ENCODE data around the gene EXOG. TPM values are rescaled to one million over a fixed set of nuclear protein-coding genes. Genes with fewer than 3 reads are reported as not detected.
A peak's percentile ranks its signal among the peaks of the same experiment; 100 is the strongest.

The EXOG gene, protein sequence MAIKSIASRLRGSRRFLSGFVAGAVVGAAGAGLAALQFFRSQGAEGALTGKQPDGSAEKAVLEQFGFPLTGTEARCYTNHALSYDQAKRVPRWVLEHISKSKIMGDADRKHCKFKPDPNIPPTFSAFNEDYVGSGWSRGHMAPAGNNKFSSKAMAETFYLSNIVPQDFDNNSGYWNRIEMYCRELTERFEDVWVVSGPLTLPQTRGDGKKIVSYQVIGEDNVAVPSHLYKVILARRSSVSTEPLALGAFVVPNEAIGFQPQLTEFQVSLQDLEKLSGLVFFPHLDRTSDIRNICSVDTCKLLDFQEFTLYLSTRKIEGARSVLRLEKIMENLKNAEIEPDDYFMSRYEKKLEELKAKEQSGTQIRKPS
- total RNA-seq, result 1 to 10 TPM; 2.7 to 5.3 (median 3.9) TPM
- long read RNA-seq, result 0 reads

DNA sequence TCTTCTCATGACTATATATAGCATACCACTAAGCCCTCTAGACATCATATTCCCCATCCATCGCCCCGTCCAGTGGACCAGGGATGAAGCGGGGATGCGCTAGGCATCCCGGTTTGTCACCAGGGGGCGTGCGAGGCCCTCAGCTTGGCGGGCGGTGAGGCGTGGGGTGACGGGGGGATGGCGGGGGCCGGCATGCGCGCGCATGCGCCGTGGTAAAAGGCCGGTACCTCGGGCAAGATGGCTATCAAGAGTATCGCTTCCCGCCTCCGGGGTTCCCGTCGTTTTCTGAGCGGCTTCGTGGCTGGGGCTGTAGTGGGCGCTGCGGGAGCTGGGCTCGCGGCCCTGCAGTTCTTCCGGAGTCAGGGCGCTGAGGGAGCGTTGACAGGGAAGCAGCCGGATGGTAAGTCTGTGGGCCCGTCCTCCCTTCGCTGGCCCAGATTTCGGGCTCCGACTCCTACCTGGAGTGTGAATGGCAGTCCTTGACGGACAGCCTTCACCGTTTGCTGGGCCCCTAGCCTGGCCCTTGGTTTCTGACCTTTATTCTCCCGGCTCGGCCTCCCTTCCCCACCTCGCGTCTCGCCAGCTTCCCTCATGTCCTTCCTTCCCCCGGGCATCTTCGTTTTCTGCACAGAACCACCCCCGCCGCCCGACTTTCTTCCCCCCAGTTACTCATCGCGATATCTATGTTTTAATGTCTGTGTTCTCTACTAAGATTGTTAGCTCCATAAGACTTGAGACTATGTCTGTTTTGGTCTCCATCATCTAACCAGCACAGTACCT is at the start of gene EXOG:
Gene EXOG (plus strand): TSS at position 210 of the 780 bp plus-strand sequence. CDS start 28 bp downstream, at position 238.
- H3K27ac ChIP-seq, result peak within 1 kb of the TSS in 2 of 3 donors; percentile 6 to 35
- DNase-seq (peak; percentile 95 to 96 (median 96)), ATAC-seq (peak; percentile 99 to 100 (median 99))
- 0% methylated on average over 24 of the region's 53 CpGs for WGBS (ENCODE audit: insufficient coverage, low coverage, low lambda C conversion rate, missing lambda C conversion rate)
- no peaks in the 10 kb centered on the region for H3K36me3 ChIP-seq
- H3K4me3 ChIP-seq, result peak within 1 kb of the TSS; percentile 57 to 87 (median 83)
- peaks cover 0 to 4% (median 0%) of the 10 kb centered on the region in 4 donors for H3K4me1 ChIP-seq
- TF ChIP-seq, protein P1, sequence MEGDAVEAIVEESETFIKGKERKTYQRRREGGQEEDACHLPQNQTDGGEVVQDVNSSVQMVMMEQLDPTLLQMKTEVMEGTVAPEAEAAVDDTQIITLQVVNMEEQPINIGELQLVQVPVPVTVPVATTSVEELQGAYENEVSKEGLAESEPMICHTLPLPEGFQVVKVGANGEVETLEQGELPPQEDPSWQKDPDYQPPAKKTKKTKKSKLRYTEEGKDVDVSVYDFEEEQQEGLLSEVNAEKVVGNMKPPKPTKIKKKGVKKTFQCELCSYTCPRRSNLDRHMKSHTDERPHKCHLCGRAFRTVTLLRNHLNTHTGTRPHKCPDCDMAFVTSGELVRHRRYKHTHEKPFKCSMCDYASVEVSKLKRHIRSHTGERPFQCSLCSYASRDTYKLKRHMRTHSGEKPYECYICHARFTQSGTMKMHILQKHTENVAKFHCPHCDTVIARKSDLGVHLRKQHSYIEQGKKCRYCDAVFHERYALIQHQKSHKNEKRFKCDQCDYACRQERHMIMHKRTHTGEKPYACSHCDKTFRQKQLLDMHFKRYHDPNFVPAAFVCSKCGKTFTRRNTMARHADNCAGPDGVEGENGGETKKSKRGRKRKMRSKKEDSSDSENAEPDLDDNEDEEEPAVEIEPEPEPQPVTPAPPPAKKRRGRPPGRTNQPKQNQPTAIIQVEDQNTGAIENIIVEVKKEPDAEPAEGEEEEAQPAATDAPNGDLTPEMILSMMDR (IDR thresholded peaks at IDR 0.05), result peak; percentile 68 to 90 (median 88)
- no peak for TF ChIP-seq POLR2A (IDR thresholded peaks at IDR 0.05)
- no peaks in the 10 kb centered on the region for H3K9me3 ChIP-seq
- H3K27me3 ChIP-seq, result no peaks in the 10 kb centered on the region
- intact Hi-C loops (cut with DNase I), result no loop called here

DNA sequence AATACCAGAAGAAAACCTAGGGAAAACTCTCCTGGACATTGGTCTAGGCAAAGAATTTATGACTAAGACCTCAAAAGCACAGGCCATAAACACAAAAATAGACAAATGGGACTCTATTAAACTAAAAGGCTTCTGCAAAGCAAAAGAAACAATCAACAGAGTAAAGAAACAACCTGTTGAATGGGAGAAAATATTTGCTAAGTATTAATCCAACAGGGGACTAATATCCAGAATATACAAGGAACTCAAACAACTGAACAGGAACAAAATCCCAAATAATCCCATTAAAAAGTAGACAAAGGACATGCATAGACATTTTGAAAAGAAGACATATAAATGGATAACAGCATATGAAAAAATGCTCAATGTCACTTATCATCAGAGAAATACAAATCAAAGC is 49.3 kb upstream of the EXOG start:
- Histone ChIP-seq H3K27ac (no peak overlapping the region), H3K36me3 (no peaks in the 10 kb centered on the region), H3K27me3 (no peaks in the 10 kb centered on the region), H3K4me3 (no peak overlapping the region), H3K4me1 (peaks cover 0 to 15% (median 0%) of the 10 kb centered on the region in 4 donors), H3K9me3 (no peaks in the 10 kb centered on the region)
- ATAC-seq (no peak), DNase-seq (no peak)
- TF ChIP-seq, protein P1 (IDR thresholded peaks at IDR 0.05), result no peak
- no peak for TF ChIP-seq POLR2A (IDR thresholded peaks at IDR 0.05)
- intact Hi-C loops (cut with DNase I), result no loop called here

DNA sequence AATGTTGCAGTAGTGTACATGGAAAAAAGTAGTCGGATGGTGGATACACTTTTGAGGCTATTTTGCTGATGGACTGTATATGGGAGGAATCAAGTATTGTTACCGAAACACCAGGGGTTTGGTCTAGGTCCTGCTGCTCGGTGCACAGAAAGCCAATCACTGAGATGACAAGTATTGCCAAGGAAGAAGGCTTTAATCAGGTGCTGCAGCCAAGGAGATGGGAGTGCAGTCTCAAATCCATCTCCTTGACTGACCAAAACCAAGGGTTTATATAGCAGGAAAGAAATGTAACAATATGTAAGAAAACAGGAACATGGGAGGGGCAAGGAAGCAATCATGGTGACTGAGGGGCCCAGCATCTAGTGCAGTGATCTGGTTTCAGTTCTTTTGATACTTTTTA is 45.3 kb upstream of the EXOG start:
- Histone ChIP-seq H3K27ac (no peak overlapping the region), H3K9me3 (no peaks in the 10 kb centered on the region), H3K4me3 (no peak overlapping the region), H3K36me3 (no peaks in the 10 kb centered on the region), H3K27me3 (no peaks in the 10 kb centered on the region), H3K4me1 (peaks cover 0 to 7% (median 2%) of the 10 kb centered on the region in 4 donors)
- DNase-seq (no peak), ATAC-seq (no peak)
- intact Hi-C loops (cut with DNase I), result no loop called here
- WGBS (ENCODE audit: insufficient coverage, low coverage, low lambda C conversion rate, missing lambda C conversion rate), result 100% methylated on average over 1 of the region's 3 CpGs
- TF ChIP-seq, protein P1 (IDR thresholded peaks at IDR 0.05), result no peak
- TF ChIP-seq POLR2A (IDR thresholded peaks at IDR 0.05), result no peak

DNA sequence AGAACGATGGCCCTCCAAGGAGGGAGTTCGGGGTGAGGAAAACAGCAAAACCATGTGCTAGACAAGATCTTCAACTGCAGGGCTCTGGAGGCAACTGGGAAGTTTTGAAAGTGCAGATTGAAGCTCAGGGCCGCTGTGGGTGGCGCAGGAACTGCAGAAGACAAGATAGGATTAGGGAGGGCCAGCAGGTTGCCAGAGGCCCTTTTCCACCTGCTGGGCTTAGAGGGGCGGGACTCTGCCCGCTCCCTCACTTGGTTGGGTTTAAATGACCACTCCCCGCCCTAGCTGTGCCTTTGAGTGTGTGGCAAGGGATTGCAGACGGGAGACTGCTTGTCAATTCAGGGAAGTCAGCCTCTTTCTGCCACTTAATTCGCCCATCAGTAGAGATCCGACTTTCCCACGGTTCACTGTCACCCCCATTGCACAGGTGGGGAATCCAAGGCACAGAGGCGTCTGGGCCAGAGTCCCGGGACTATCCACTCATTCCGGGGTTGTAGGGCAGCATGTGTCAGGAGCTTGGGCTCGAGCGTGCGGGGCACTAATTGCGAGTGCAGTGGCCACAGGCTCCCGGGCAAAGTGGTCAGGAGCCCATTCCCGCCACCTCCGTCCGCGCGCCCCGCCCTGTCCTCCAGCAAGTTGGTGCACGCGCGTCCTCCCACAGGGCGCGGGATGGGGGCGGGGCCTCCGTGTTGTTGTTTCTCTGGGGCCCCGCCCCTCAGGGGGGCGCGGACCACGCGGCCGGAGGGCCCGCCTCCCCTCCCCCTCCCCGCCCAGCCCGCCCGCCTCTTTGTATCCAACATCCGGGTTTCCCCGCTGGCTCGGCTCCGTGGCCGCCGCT is 42.8 kb upstream of the EXOG start, which contains the start of gene ACVR2B:
Gene ACVR2B (plus strand): TSS at position 816 of the 838 bp plus-strand sequence. CDS start 433 bp downstream, outside the sequence.
- no peaks in the 10 kb centered on the region for H3K27me3 ChIP-seq
- H3K4me3 ChIP-seq, result peak within 1 kb of the TSS; percentile 68 to 78 (median 70)
- H3K36me3 ChIP-seq, result no peaks in the 10 kb centered on the region
- ATAC-seq, result peak; percentile 72 to 86 (median 78)
- intact Hi-C loops (cut with DNase I), result no loop called here
- peak; percentile 90 to 92 (median 92) for DNase-seq
- no peaks in the 10 kb centered on the region for H3K9me3 ChIP-seq
- peaks cover 0 to 17% (median 4%) of the 10 kb centered on the region in 4 donors for H3K4me1 ChIP-seq
- 30% methylated on average over 11 of the region's 48 CpGs for WGBS (ENCODE audit: insufficient coverage, low coverage, low lambda C conversion rate, missing lambda C conversion rate)
- TF ChIP-seq, protein P1 (IDR thresholded peaks at IDR 0.05), result no peak
- TF ChIP-seq POLR2A (IDR thresholded peaks at IDR 0.05), result no peak
- H3K27ac ChIP-seq, result peak within 1 kb of the TSS; percentile 58 to 90 (median 77)
